Neural progenitor cell (in vitro differentiated cells): ENCODE data around the gene SNAP25. TPM values are rescaled to one million over a fixed set of nuclear protein-coding genes. Genes with fewer than 3 reads are reported as not detected.

Source experiments
- DNase-seq: peaks from one replicate; pipeline ENCODE4 v3.0.0-alpha.2; 2016; ENCODE audit warnings: low spot score
- H2AFZ ChIP-seq: fragments of 200-600 bp; sonication (generic); replicated peaks from 2 replicates; pipeline ENCODE4 v1.6.1; 2016; ENCODE audit warnings: antibody characterized with exemption
- H3F3A ChIP-seq: fragments of 200-600 bp; sonication (generic); 2 replicates; pipeline ENCODE4 v1.6.1; 2016; ENCODE audit warnings: antibody characterized with exemption, low read depth
- H3K27ac ChIP-seq: fragments of 200-600 bp; sonication (generic); 2 replicates; pipeline ENCODE4 v1.5.1; 2016; ENCODE audit warnings: mild to moderate bottlenecking
- H3K27me3 ChIP-seq: fragments of 200-600 bp; sonication (generic); 2 replicates; pipeline ENCODE4 v1.6.1; 2016; ENCODE audit warnings: mild to moderate bottlenecking, moderate library complexity
- H3K36me3 ChIP-seq: fragments of 200-600 bp; sonication (generic); 2 replicates; pipeline ENCODE4 v1.5.1; 2016
- H3K4me1 ChIP-seq: fragments of 200-600 bp; sonication (generic); 2 replicates; pipeline ENCODE4 v1.6.1; 2016; ENCODE audit warnings: mixed run types
- H3K4me2 ChIP-seq: fragments of 200-600 bp; sonication (generic); 2 replicates; pipeline ENCODE4 v1.6.1; 2016
- H3K4me3 ChIP-seq: fragments of 200-600 bp; sonication (generic); 2 replicates; pipeline ENCODE4 v1.5.1; 2016
- H3K79me2 ChIP-seq: fragments of 200-600 bp; sonication (generic); 2 replicates; pipeline ENCODE4 v1.6.1; 2016; ENCODE audit warnings: low read depth
- H3K9ac ChIP-seq: fragments of 200-600 bp; sonication (generic); 2 replicates; pipeline ENCODE4 v1.6.1; 2016
- H3K9me3 ChIP-seq: fragments of 200-600 bp; sonication (generic); 2 replicates; pipeline ENCODE4 v1.5.1; 2016; ENCODE audit warnings: low read depth
- H4K20me1 ChIP-seq: fragments of 200-600 bp; sonication (generic); 2 replicates; pipeline ENCODE4 v1.6.1; 2016; ENCODE audit warnings: low read depth
- H3K27ac Mint-ChIP-seq: 3 replicates; pipeline ENCODE4 v1.8.0; 2021; ENCODE audit warnings: mixed read lengths
- H3K27me3 Mint-ChIP-seq: 2 replicates; pipeline ENCODE4 v1.8.0; 2022; ENCODE audit warnings: low read depth, mild to moderate bottlenecking, inconsistent platforms, moderate library complexity, mixed read lengths; ENCODE audit not compliant: insufficient read depth
- H3K36me3 Mint-ChIP-seq: 3 replicates; pipeline ENCODE4 v1.8.0; 2021; ENCODE audit warnings: mixed read lengths
- H3K4me1 Mint-ChIP-seq: 3 replicates; pipeline ENCODE4 v1.8.0; 2021; ENCODE audit warnings: mixed read lengths
- H3K4me3 Mint-ChIP-seq: 3 replicates; pipeline ENCODE4 v1.8.0; 2021; ENCODE audit warnings: mild to moderate bottlenecking, moderate library complexity, mixed read lengths
- H3K9me3 Mint-ChIP-seq: 3 replicates; pipeline ENCODE4 v1.8.0; 2020; ENCODE audit warnings: mixed read lengths
- EZH2 ChIP-seq: fragments of 200-600 bp; sonication (generic); IDR thresholded peaks from 2 replicates; pipeline ENCODE4 v1.6.1; 2017; ENCODE audit warnings: antibody characterized with exemption, mild to moderate bottlenecking, moderate library complexity
- EZH2phosphoT487 ChIP-seq: fragments of 200-600 bp; sonication (generic); IDR thresholded peaks from 2 replicates; pipeline ENCODE4 v1.6.1; 2017; ENCODE audit warnings: antibody characterized with exemption
- total RNA-seq: library from RNA; depleted of rRNA; stranded (reverse); fragments of >200 nt; gene quantifications from 2 replicates; pipeline ENCODE4 v1.2.3, GENCODE V29; 2015; ENCODE audit warnings: low replicate concordance
- TF ChIP-seq, protein P1 (sequence below): fragments of 200-600 bp; sonication (generic); IDR thresholded peaks from 2 replicates; pipeline ENCODE4 v1.5.1; 2017; ENCODE audit warnings: antibody characterized with exemption, mild to moderate bottlenecking

Gene SNAP25
- total RNA-seq, 1 donor from 2014 or later: not detected

DNA sequence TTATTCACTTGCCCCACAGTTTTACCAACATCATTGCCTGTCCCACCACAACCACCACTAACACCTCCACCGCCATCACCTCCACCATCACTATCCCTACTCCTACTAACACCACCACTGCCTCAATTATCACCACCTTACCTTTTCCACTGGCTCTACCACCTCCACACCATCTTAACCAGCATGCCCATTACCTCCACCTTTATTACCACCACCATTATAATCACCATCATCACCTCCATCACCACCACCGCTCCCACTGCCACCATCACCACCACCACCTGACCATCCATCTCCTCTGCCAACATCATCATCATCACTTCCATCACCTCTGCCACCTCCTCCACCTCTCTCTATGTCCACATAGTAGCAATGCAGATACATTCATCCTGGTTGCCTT is 90.0 kb downstream of the SNAP25 start:
- DNase-seq: no peak
- Histone ChIP-seq H3K27ac (no peak overlapping the region), H3K79me2 (no peaks in the 10 kb centered on the region), H3K4me3 (no peak overlapping the region), H4K20me1 (no peaks in the 10 kb centered on the region), H3K9ac (no peak overlapping the region), H3K4me1 (peaks cover 7% of the 10 kb centered on the region), H3K36me3 (no peaks in the 10 kb centered on the region), H3K27me3 (no peaks in the 10 kb centered on the region), H3K4me2 (no peak overlapping the region), H2AFZ (no peak overlapping the region), H3K9me3 (no peaks in the 10 kb centered on the region), H3F3A (peaks cover 3% of the 10 kb centered on the region)
- H3K4me3 Mint-ChIP-seq: no peak overlapping the region
- peaks cover 5% of the 10 kb centered on the region for H3K4me1 Mint-ChIP-seq
- no peaks in the 10 kb centered on the region for H3K27me3 Mint-ChIP-seq
- no peaks in the 10 kb centered on the region for H3K9me3 Mint-ChIP-seq
- no peaks in the 10 kb centered on the region for H3K36me3 Mint-ChIP-seq
- H3K27ac Mint-ChIP-seq: no peak overlapping the region
- TF ChIP-seq, protein P1, sequence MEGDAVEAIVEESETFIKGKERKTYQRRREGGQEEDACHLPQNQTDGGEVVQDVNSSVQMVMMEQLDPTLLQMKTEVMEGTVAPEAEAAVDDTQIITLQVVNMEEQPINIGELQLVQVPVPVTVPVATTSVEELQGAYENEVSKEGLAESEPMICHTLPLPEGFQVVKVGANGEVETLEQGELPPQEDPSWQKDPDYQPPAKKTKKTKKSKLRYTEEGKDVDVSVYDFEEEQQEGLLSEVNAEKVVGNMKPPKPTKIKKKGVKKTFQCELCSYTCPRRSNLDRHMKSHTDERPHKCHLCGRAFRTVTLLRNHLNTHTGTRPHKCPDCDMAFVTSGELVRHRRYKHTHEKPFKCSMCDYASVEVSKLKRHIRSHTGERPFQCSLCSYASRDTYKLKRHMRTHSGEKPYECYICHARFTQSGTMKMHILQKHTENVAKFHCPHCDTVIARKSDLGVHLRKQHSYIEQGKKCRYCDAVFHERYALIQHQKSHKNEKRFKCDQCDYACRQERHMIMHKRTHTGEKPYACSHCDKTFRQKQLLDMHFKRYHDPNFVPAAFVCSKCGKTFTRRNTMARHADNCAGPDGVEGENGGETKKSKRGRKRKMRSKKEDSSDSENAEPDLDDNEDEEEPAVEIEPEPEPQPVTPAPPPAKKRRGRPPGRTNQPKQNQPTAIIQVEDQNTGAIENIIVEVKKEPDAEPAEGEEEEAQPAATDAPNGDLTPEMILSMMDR: no peak
- no peak for TF ChIP-seq EZH2phosphoT487
- no peak for TF ChIP-seq EZH2

DNA sequence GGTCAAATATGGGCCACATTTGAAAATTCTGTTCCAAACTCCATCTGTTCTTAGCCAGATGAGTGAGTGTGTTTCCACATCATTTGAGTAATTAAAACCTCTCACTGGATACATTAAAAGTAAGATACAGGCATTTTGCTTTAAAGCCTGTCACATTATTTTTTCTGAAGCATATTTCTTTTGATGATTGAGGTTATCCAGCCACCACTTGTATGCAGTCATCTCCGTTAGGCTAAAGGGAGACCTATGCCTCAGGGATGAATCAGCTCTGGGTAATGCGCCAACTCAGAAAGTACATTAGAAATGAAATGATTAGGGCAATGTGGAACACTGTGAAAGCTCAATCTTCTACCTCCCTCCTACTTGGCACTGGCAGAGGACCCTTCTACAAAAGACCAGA is 90.7 kb downstream of the SNAP25 start:
- DNase-seq: no peak
- Histone ChIP-seq H3F3A (peaks cover 9% of the 10 kb centered on the region), H3K36me3 (no peaks in the 10 kb centered on the region), H3K27ac (no peak overlapping the region), H3K27me3 (no peaks in the 10 kb centered on the region), H4K20me1 (no peaks in the 10 kb centered on the region), H3K79me2 (no peaks in the 10 kb centered on the region), H3K4me3 (no peak overlapping the region), H3K9ac (no peak overlapping the region), H3K9me3 (no peaks in the 10 kb centered on the region), H3K4me1 (peaks cover 13% of the 10 kb centered on the region), H2AFZ (no peak overlapping the region), H3K4me2 (no peak overlapping the region)
- Mint-ChIP-seq H3K4me1 (peaks cover 11% of the 10 kb centered on the region), H3K27ac (no peak overlapping the region), H3K27me3 (no peaks in the 10 kb centered on the region), H3K9me3 (no peaks in the 10 kb centered on the region), H3K4me3 (no peak overlapping the region), H3K36me3 (no peaks in the 10 kb centered on the region)
- TF ChIP-seq, protein P1: no peak
- TF ChIP-seq EZH2phosphoT487: no peak
- no peak for TF ChIP-seq EZH2

DNA sequence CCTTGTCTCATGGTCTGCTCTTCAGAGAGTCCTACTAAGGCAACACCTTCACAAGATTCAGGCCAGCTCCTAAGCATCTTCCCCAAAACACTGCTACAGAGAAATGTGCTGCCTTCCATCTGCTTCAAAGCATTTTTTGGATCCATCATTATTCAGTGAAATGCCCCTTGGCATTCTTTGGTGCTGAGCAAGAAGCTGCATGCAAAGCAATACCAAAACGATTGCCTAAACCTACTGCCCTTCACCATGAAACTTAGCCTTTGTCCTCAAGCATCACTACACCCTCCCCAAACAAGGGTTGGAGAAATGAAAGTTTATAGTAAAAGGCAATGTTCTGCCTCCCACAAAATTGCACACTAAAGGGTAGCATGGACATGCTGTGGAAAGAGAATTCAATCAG is 93.5 kb downstream of the SNAP25 start:
- Histone ChIP-seq H2AFZ (no peak overlapping the region), H3K4me3 (no peak overlapping the region), H4K20me1 (no peaks in the 10 kb centered on the region), H3K27me3 (no peaks in the 10 kb centered on the region), H3K4me2 (no peak overlapping the region), H3F3A (peaks cover 17% of the 10 kb centered on the region), H3K79me2 (no peaks in the 10 kb centered on the region), H3K9me3 (no peaks in the 10 kb centered on the region), H3K4me1 (peaks cover 26% of the 10 kb centered on the region), H3K9ac (no peak overlapping the region), H3K36me3 (no peaks in the 10 kb centered on the region), H3K27ac (no peak overlapping the region)
- Mint-ChIP-seq H3K27ac (no peak overlapping the region), H3K27me3 (peaks cover 3% of the 10 kb centered on the region), H3K4me3 (no peak overlapping the region), H3K4me1 (peaks cover 23% of the 10 kb centered on the region), H3K36me3 (no peaks in the 10 kb centered on the region), H3K9me3 (peaks cover 4% of the 10 kb centered on the region)
- TF ChIP-seq EZH2: no peak
- DNase-seq: no peak

DNA sequence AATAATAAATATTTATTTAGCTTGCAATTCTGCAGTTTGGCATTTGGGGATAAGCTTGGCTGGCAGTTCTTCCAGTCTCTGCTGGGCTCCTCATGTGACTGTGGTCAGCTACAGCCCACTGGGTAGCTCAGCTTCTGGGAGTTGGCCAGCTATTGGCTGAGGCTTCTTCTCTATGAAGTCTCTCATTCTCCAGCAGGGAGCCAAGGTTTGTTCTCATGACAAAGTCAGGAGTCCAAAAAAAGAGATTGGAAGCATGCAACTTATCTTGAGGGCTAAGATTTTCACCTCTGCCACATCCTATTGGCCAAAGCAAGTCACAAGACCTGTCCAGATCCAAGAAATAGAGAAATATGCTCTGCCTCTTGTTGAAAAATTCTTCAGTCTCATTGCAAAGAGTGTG is 94.6 kb downstream of the SNAP25 start:
- no peak for DNase-seq
- Histone ChIP-seq H3F3A (peaks cover 17% of the 10 kb centered on the region), H3K9me3 (no peaks in the 10 kb centered on the region), H3K4me3 (no peak overlapping the region), H3K36me3 (no peaks in the 10 kb centered on the region), H3K27me3 (no peaks in the 10 kb centered on the region), H3K4me1 (peaks cover 26% of the 10 kb centered on the region), H3K79me2 (no peaks in the 10 kb centered on the region), H3K4me2 (peak overlapping the region; percentile 73), H2AFZ (no peak overlapping the region), H3K27ac (no peak overlapping the region), H4K20me1 (no peaks in the 10 kb centered on the region), H3K9ac (no peak overlapping the region)
- Mint-ChIP-seq H3K4me3 (no peak overlapping the region), H3K4me1 (peaks cover 23% of the 10 kb centered on the region), H3K36me3 (no peaks in the 10 kb centered on the region), H3K9me3 (peaks cover 7% of the 10 kb centered on the region), H3K27ac (no peak overlapping the region), H3K27me3 (peaks cover 3% of the 10 kb centered on the region)
- TF ChIP-seq, protein P1: no peak
- TF ChIP-seq EZH2phosphoT487 (no peak), EZH2 (no peak)
